ENCODE measurements around the gene PPARG. TPM values are rescaled to one million over a fixed set of nuclear protein-coding genes. Genes with fewer than 3 reads are reported as not detected.

PPARG gene
- total RNA-seq, 1 experiment from 2014 or later: 0.79 TPM

- CTCF ChIA-PET: no interaction called here
- Mint-ChIP-seq H3K27me3 (ENCODE audit: low read depth) (peaks cover 3% of the 10 kb centered on the region), H3K9me3 (no peaks in the 10 kb centered on the region), H3K36me3 (no peaks in the 10 kb centered on the region), H3K27ac (no peak overlapping the region), H3K4me1 (peaks cover 6% of the 10 kb centered on the region), H3K4me3 (no peak overlapping the region)
- DNase-seq (ENCODE audit: low spot score) (no peak), ATAC-seq (no peak)
- TF ChIP-seq ATF2 (CRISPR knock-in tag; IDR thresholded peaks at IDR 0.05; ENCODE audit: borderline replicate concordance, low read depth) (no peak), SMAD3 (CRISPR knock-in tag; IDR thresholded peaks at IDR 0.05; ENCODE audit: borderline replicate concordance) (no peak), STAT6 (CRISPR knock-in tag; conservative IDR thresholded peaks at IDR 0.05; ENCODE audit: low read depth) (no peak), PREB (CRISPR knock-in tag; IDR thresholded peaks at IDR 0.05; ENCODE audit: borderline replicate concordance) (no peak), ZNF423 (CRISPR knock-in tag; IDR thresholded peaks at IDR 0.05) (no peak)
- TF ChIP-seq, protein P1, sequence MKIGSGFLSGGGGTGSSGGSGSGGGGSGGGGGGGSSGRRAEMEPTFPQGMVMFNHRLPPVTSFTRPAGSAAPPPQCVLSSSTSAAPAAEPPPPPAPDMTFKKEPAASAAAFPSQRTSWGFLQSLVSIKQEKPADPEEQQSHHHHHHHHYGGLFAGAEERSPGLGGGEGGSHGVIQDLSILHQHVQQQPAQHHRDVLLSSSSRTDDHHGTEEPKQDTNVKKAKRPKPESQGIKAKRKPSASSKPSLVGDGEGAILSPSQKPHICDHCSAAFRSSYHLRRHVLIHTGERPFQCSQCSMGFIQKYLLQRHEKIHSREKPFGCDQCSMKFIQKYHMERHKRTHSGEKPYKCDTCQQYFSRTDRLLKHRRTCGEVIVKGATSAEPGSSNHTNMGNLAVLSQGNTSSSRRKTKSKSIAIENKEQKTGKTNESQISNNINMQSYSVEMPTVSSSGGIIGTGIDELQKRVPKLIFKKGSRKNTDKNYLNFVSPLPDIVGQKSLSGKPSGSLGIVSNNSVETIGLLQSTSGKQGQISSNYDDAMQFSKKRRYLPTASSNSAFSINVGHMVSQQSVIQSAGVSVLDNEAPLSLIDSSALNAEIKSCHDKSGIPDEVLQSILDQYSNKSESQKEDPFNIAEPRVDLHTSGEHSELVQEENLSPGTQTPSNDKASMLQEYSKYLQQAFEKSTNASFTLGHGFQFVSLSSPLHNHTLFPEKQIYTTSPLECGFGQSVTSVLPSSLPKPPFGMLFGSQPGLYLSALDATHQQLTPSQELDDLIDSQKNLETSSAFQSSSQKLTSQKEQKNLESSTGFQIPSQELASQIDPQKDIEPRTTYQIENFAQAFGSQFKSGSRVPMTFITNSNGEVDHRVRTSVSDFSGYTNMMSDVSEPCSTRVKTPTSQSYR (CRISPR knock-in tag; IDR thresholded peaks at IDR 0.05): no peak
- POLR2A ChIA-PET: no interaction called here
These were observed 58.4 kb downstream of the PPARG start for GRCh38 chr3:12347301-12347700.

DNA sequence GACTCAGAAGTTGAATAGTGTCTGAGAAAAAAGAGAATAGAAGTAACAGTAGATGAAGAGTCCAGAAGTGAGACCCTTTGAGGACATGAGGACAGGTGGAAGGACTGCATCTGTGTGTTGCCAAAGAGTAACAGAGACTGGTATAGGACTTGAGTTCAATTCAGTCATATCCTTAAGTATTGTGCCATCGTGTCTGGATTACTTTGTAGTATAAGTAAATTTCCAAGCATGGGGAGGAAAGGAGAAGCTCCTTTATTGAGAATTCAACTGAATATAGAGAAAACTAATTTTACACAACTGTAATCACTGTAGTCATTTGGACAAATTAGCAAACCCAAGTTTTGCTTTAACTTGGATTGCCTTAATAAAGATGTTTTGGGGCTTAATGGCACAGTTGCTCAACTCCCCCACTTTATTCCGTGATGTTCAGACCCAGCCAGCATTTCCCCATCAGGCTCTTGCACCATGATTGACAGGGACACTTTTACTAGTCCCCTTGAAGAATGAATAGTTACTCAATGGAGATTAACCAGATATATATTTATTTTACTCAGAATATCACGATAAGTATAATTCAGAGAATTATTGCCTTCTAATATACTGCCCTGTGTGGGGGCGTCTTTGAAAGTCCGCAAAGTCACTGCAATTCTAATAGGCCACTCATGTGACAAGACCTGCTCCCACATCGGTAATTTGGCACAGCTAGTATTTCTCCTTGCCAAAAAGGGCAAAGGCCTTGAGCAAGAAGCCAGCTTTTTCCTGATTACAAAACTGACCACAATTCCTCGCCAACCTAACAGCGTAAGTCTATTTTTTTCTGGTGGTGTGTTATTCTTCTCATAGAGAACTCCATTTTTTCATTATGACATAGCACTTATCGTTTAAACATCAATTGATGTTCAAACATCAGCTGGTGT is 61.3 kb downstream of the PPARG start:
- Mint-ChIP-seq H3K27ac (no peak overlapping the region), H3K27me3 (ENCODE audit: low read depth) (no peaks in the 10 kb centered on the region), H3K4me3 (no peak overlapping the region), H3K4me1 (peaks cover 6% of the 10 kb centered on the region), H3K9me3 (no peaks in the 10 kb centered on the region), H3K36me3 (no peaks in the 10 kb centered on the region)
- DNase-seq (ENCODE audit: low spot score) (no peak), ATAC-seq (no peak)
- CTCF ChIA-PET: no interaction called here
- POLR2A ChIA-PET: no interaction called here
- no peak for TF ChIP-seq TP53 (CRISPR knock-in tag; IDR thresholded peaks at IDR 0.05)
- TF ChIP-seq ZNF121 (CRISPR knock-in tag; IDR thresholded peaks at IDR 0.05): no peak
- TF ChIP-seq, protein P2, sequence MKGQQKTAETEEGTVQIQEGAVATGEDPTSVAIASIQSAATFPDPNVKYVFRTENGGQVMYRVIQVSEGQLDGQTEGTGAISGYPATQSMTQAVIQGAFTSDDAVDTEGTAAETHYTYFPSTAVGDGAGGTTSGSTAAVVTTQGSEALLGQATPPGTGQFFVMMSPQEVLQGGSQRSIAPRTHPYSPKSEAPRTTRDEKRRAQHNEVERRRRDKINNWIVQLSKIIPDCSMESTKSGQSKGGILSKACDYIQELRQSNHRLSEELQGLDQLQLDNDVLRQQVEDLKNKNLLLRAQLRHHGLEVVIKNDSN (CRISPR knock-in tag; IDR thresholded peaks at IDR 0.05): no peak
- TF ChIP-seq NR3C1 (CRISPR knock-in tag; conservative IDR thresholded peaks at IDR 0.05; ENCODE audit: low read depth): no peak
- no peak for TF ChIP-seq ZNF512 (CRISPR knock-in tag; IDR thresholded peaks at IDR 0.05; ENCODE audit: borderline replicate concordance)
- TF ChIP-seq AFF4 (CRISPR knock-in tag; IDR thresholded peaks at IDR 0.05; ENCODE audit: borderline replicate concordance): no peak
- TF ChIP-seq AR (CRISPR knock-in tag; IDR thresholded peaks at IDR 0.05): no peak
- TF ChIP-seq, protein P3, sequence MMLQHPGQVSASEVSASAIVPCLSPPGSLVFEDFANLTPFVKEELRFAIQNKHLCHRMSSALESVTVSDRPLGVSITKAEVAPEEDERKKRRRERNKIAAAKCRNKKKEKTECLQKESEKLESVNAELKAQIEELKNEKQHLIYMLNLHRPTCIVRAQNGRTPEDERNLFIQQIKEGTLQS (CRISPR knock-in tag; conservative IDR thresholded peaks at IDR 0.05): no peak
